Measurements from ENCODE around the gene TTC34.

- no peak for TF ChIP-seq ZFX (IDR thresholded peaks at IDR 0.05; ENCODE audit: borderline replicate concordance)
- TF ChIP-seq, protein P1, sequence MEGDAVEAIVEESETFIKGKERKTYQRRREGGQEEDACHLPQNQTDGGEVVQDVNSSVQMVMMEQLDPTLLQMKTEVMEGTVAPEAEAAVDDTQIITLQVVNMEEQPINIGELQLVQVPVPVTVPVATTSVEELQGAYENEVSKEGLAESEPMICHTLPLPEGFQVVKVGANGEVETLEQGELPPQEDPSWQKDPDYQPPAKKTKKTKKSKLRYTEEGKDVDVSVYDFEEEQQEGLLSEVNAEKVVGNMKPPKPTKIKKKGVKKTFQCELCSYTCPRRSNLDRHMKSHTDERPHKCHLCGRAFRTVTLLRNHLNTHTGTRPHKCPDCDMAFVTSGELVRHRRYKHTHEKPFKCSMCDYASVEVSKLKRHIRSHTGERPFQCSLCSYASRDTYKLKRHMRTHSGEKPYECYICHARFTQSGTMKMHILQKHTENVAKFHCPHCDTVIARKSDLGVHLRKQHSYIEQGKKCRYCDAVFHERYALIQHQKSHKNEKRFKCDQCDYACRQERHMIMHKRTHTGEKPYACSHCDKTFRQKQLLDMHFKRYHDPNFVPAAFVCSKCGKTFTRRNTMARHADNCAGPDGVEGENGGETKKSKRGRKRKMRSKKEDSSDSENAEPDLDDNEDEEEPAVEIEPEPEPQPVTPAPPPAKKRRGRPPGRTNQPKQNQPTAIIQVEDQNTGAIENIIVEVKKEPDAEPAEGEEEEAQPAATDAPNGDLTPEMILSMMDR (IDR thresholded peaks at IDR 0.05), result no peak
Observed at GRCh38 chr1:2605509-2606395, 195.7 kb downstream of the TTC34 start.
